ENCODE results near the gene SLC35G3.

GRCh38 chr17:35235289-35235688, 41.1 kb upstream of the SLC35G3 start:
- TF ChIP-seq, protein P1, sequence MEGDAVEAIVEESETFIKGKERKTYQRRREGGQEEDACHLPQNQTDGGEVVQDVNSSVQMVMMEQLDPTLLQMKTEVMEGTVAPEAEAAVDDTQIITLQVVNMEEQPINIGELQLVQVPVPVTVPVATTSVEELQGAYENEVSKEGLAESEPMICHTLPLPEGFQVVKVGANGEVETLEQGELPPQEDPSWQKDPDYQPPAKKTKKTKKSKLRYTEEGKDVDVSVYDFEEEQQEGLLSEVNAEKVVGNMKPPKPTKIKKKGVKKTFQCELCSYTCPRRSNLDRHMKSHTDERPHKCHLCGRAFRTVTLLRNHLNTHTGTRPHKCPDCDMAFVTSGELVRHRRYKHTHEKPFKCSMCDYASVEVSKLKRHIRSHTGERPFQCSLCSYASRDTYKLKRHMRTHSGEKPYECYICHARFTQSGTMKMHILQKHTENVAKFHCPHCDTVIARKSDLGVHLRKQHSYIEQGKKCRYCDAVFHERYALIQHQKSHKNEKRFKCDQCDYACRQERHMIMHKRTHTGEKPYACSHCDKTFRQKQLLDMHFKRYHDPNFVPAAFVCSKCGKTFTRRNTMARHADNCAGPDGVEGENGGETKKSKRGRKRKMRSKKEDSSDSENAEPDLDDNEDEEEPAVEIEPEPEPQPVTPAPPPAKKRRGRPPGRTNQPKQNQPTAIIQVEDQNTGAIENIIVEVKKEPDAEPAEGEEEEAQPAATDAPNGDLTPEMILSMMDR (conservative IDR thresholded peaks at IDR 0.05; ENCODE audit: low read depth in 2 of 2), result no peak
- TF ChIP-seq JUNB (IDR thresholded peaks at IDR 0.05; ENCODE audit: unreplicated experiment), result no peak
- TF ChIP-seq POLR2AphosphoS5 (IDR thresholded peaks at IDR 0.05; ENCODE audit: low read depth), result no peak
- no peak for TF ChIP-seq EZH2 (IDR thresholded peaks at IDR 0.05; ENCODE audit: low read depth, unreplicated experiment)
